Mesenchymal stem cell (in vitro differentiated cells and primary cell): ENCODE data around the gene AK9.

Source experiments
- DNase-seq: peaks from one replicate; pipeline ENCODE4 v3.0.0-alpha.2; 2013
- H2AFZ ChIP-seq: one replicate; pipeline ENCODE4 v1.6.1; 2013; ENCODE audit warnings: low read depth, mild to moderate bottlenecking, control low read depth, inconsistent platforms, low read length, moderate library complexity
- H2AK5ac ChIP-seq: 2 replicates; pipeline ENCODE4 v1.6.1; 2013; ENCODE audit warnings: low read length, moderate library complexity, mild to moderate bottlenecking, inconsistent platforms; ENCODE audit not compliant: severe bottlenecking
- H2BK120ac ChIP-seq: one replicate; pipeline ENCODE4 v1.6.1; 2013; ENCODE audit warnings: low read depth, mild to moderate bottlenecking, inconsistent platforms, low read length, moderate library complexity
- H2BK12ac ChIP-seq, 2 experiments: one replicate each; pipeline ENCODE4 v1.6.1; 2013; ENCODE audit warnings: inconsistent platforms in 2 of 2, low read length in 2 of 2, mild to moderate bottlenecking in 2 of 2, moderate library complexity in 2 of 2, control low read depth in 1 of 2
- H2BK15ac ChIP-seq: one replicate; pipeline ENCODE4 v1.6.1; 2013; ENCODE audit warnings: mild to moderate bottlenecking, low read depth, inconsistent platforms; ENCODE audit not compliant: poor library complexity, severe bottlenecking
- H2BK5ac ChIP-seq: 2 replicates; pipeline ENCODE4 v1.6.1; 2013; ENCODE audit warnings: low read depth, mild to moderate bottlenecking, low read length, control low read depth, inconsistent platforms; ENCODE audit not compliant: poor library complexity, severe bottlenecking
- H3K14ac ChIP-seq, 2 experiments: one replicate each; pipeline ENCODE4 v1.6.1; 2013; ENCODE audit warnings: inconsistent platforms in 2 of 2, low read length in 2 of 2, control low read depth in 1 of 2, mild to moderate bottlenecking in 1 of 2, moderate library complexity in 1 of 2
- H3K18ac ChIP-seq, 2 experiments: one replicate each; pipeline ENCODE4 v1.6.1; 2013; ENCODE audit warnings: inconsistent platforms in 2 of 2, low read length in 2 of 2, control low read depth in 1 of 2, low read depth in 1 of 2, mild to moderate bottlenecking in 1 of 2
- H3K23ac ChIP-seq, 2 experiments: one replicate each; pipeline ENCODE4 v1.6.1; 2013; ENCODE audit warnings: inconsistent platforms in 2 of 2, low read length in 2 of 2, mild to moderate bottlenecking in 2 of 2, moderate library complexity in 2 of 2, control low read depth in 1 of 2
- H3K27ac ChIP-seq: 2 replicates; pipeline ENCODE4 v1.5.1; 2013; ENCODE audit warnings: mild to moderate bottlenecking, moderate library complexity, low read length, control low read depth, inconsistent platforms; ENCODE audit not compliant: poor library complexity, severe bottlenecking
- H3K27me3 ChIP-seq, 2 experiments: 2 replicates each; pipeline versions ENCODE4 v1.6.1 to v1.7.0; 2013; ENCODE audit warnings: low read length in 2 of 2, mild to moderate bottlenecking in 2 of 2, moderate library complexity in 2 of 2, control low read depth in 1 of 2, inconsistent platforms in 1 of 2; ENCODE audit not compliant: control insufficient read depth in 1 of 2, insufficient read depth in 1 of 2
- H3K36me3 ChIP-seq, 2 experiments: 2 replicates each; pipeline versions ENCODE4 v1.6.1 to v1.7.0; 2013; ENCODE audit warnings: low read length in 2 of 2, control low read depth in 1 of 2, inconsistent platforms in 1 of 2, low read depth in 1 of 2, mild to moderate bottlenecking in 1 of 2; ENCODE audit not compliant: insufficient read depth in 2 of 2, control insufficient read depth in 1 of 2
- H3K4ac ChIP-seq, 2 experiments: one replicate each; pipeline ENCODE4 v1.6.1; 2013; ENCODE audit warnings: inconsistent platforms in 2 of 2, low read length in 2 of 2, mild to moderate bottlenecking in 2 of 2, moderate library complexity in 2 of 2, control low read depth in 1 of 2, low read depth in 1 of 2
- H3K4me1 ChIP-seq: 2 replicates; pipeline ENCODE4 v1.6.1; 2013; ENCODE audit warnings: low read depth, low read length, control low read depth; ENCODE audit not compliant: control insufficient read depth, insufficient read depth
- H3K4me2 ChIP-seq: 2 replicates; pipeline ENCODE4 v1.6.1; 2013; ENCODE audit warnings: low read length, mild to moderate bottlenecking, inconsistent platforms; ENCODE audit not compliant: poor library complexity, severe bottlenecking
- H3K4me3 ChIP-seq, 2 experiments: 2 replicates each; pipeline versions ENCODE4 v1.5.1 to v1.7.0; 2013; ENCODE audit warnings: low read length in 2 of 2, mild to moderate bottlenecking in 2 of 2, control low read depth in 1 of 2, low read depth in 1 of 2; ENCODE audit not compliant: insufficient read depth in 1 of 2
- H3K79me1 ChIP-seq: replicated peaks from 2 replicates; pipeline ENCODE4 v1.6.1; 2013; ENCODE audit warnings: mild to moderate bottlenecking, control low read depth, low read length, inconsistent platforms; ENCODE audit not compliant: poor library complexity, severe bottlenecking
- H3K9ac ChIP-seq: 2 replicates; pipeline ENCODE4 v1.7.0; 2013; ENCODE audit warnings: mild to moderate bottlenecking, low read length, moderate library complexity
- H3K9me3 ChIP-seq: 2 replicates; pipeline ENCODE4 v1.7.0; 2013; ENCODE audit warnings: mild to moderate bottlenecking, low read length; ENCODE audit not compliant: control insufficient read depth
- H4K8ac ChIP-seq: one replicate; pipeline ENCODE4 v1.6.1; 2013; ENCODE audit warnings: inconsistent platforms, mild to moderate bottlenecking, low read length, moderate library complexity
- H4K91ac ChIP-seq: one replicate; pipeline ENCODE4 v1.6.1; 2013; ENCODE audit warnings: mild to moderate bottlenecking, low read length, inconsistent platforms
- WGBS: methylation state at CpG from one replicate; pipeline ENCODE4 v1.1.7; 2013; ENCODE audit warnings: mixed read lengths; 5-methylcytosine and 5-hydroxymethylcytosine counted together

AK9 gene

DNA sequence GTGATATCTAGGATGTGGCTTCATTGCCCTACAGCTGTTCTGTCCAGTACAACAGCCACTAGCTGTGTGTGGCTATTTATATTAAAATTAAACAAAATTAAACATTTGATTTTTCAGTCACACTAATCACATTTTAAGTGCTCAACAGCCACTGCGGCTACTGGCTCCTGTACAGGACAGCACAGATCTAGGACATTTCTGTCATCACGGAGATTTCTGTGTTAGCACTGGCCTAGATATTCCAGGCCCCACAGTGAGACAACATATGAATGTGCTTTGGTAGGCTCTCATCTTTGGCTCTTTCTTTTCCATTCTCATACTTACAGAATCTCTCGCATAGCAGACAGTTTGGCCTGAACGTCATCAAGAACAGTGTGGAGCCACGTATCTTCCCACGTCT is 159.6 kb downstream of the AK9 start:
- Histone ChIP-seq H3K79me1 (no peaks in the 10 kb centered on the region), H4K8ac (no peak overlapping the region), H3K4me1 (no peaks in the 10 kb centered on the region), H3K4me2 (no peak overlapping the region), H2AFZ (no peak overlapping the region), H3K14ac (no peak overlapping the region), H3K27ac (no peak overlapping the region), H2BK5ac (no peak overlapping the region), H3K23ac (no peak overlapping the region), H2BK12ac (no peak overlapping the region), H4K91ac (no peak overlapping the region), H3K27me3 (peaks cover 0 to 7% of the 10 kb centered on the region in 2 experiments), H3K9ac (no peak overlapping the region), H2AK5ac (no peak overlapping the region), H3K36me3 (no peaks in the 10 kb centered on the region), H2BK120ac (peak overlapping the region; percentile 5), H2BK15ac (no peak overlapping the region), H3K4ac (no peak overlapping the region), H3K18ac (no peak overlapping the region), H3K9me3 (no peaks in the 10 kb centered on the region), H3K4me3 (no peak overlapping the region)
- WGBS, result 93% methylated on average over 6 of the region's 6 CpGs
- DNase-seq, result no peak

DNA sequence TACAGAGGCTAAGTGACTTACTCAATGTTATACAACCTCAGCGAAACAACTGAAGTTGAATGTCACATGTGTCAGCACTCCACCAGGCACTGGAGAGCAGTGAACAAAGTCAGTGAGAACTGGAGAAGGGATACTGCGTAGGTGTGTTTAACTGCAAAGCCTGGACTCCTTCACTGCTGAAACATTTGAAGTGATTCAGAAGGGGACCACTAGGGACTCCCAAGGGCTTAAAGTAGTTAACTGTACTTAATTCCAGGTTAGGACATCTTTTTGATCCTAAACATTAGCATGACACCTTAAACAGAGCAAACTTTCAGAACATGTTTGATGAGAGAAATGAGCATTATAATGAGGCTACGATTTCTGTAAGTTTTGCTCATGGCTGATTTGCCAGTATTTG is 163.0 kb downstream of the AK9 start:
- Histone ChIP-seq H3K4me2 (no peak overlapping the region), H3K4me1 (no peaks in the 10 kb centered on the region), H3K23ac (no peak overlapping the region), H3K14ac (no peak overlapping the region), H2BK120ac (no peak overlapping the region), H3K79me1 (no peaks in the 10 kb centered on the region), H3K36me3 (no peaks in the 10 kb centered on the region), H3K4ac (no peak overlapping the region), H3K9ac (no peak overlapping the region), H3K4me3 (no peak overlapping the region), H2BK5ac (no peak overlapping the region), H4K8ac (no peak overlapping the region), H3K9me3 (no peaks in the 10 kb centered on the region), H3K27me3 (peaks cover 0 to 7% of the 10 kb centered on the region in 2 experiments), H2AFZ (no peak overlapping the region), H4K91ac (no peak overlapping the region), H3K18ac (no peak overlapping the region), H3K27ac (no peak overlapping the region), H2BK12ac (no peak overlapping the region), H2BK15ac (no peak overlapping the region), H2AK5ac (no peak overlapping the region)
- DNase-seq, result peak; percentile 17
- 88% methylated on average over 3 of the region's 3 CpGs for WGBS

DNA sequence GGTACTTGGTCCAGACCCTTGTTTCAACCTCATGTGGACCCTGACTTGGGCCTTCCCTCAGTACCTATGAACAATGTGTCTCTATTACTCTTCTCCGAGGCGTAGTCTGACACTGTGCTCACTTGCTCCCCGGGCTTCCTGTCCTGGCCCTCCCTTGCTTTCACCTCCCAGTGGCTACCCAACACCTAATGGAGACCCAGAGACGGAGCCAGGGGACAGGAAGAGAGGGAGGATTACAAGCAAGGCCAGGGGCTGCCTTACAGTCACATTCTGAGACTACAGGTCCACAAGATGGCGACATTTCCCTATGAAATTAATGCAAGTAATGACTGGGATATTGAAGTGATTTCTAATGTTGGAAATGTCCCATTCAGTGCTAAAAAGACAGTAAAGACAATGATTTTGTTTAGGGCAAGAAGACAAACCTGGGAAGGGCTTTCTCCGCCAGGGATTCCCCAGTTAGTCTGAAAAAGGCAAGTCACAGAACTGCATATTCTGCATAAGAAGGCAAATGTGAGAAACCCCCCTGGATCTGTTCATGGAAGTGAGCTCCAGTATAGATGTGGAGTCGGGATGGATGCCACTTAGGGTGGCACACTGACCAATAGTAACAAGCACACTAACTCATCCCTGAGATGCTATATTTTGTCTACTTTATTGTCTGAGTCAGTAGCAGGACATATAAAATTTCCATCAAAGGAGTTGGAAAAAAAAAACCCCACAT is 163.9 kb downstream of the AK9 start:
- Histone ChIP-seq H3K18ac (no peak overlapping the region), H3K23ac (no peak overlapping the region), H3K4me3 (no peak overlapping the region), H2AFZ (no peak overlapping the region), H3K4me2 (no peak overlapping the region), H2BK5ac (no peak overlapping the region), H3K36me3 (no peaks in the 10 kb centered on the region), H2BK15ac (no peak overlapping the region), H3K4me1 (no peaks in the 10 kb centered on the region), H4K91ac (no peak overlapping the region), H3K79me1 (no peaks in the 10 kb centered on the region), H2BK120ac (no peak overlapping the region), H3K9me3 (no peaks in the 10 kb centered on the region), H3K27me3 (peaks cover 0 to 7% of the 10 kb centered on the region in 2 experiments), H3K4ac (no peak overlapping the region), H2AK5ac (no peak overlapping the region), H3K14ac (no peak overlapping the region), H3K27ac (no peak overlapping the region), H2BK12ac (no peak overlapping the region), H4K8ac (no peak overlapping the region), H3K9ac (peak overlapping the region; percentile 35)
- peak; percentile 70 for DNase-seq
- WGBS, result 56% methylated on average over 5 of the region's 7 CpGs

DNA sequence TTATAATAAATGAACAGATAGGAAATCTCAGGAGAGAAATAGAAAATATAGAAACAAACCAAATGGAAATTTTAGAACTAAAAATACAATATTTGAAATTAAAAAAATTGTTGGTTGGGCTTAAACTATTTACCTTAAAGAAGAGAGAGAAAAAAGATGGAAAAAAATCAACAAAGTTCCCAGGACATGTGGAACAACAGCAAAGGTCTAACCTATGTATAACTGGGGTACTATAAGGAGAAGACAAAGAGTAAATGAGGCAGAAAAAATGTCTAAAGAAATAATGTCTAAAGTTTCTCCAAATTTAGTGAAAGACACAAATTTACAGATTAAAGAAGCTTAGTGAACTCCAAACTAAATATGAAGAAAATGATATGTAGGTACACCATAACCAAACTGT is 166.9 kb downstream of the AK9 start:
- Histone ChIP-seq H4K8ac (no peak overlapping the region), H3K27me3 (no peaks in the 10 kb centered on the region), H3K18ac (no peak overlapping the region), H2BK5ac (no peak overlapping the region), H3K4me1 (no peaks in the 10 kb centered on the region), H3K9me3 (no peaks in the 10 kb centered on the region), H2BK12ac (no peak overlapping the region), H3K79me1 (no peaks in the 10 kb centered on the region), H3K23ac (no peak overlapping the region), H2AFZ (no peak overlapping the region), H3K9ac (no peak overlapping the region), H3K36me3 (no peaks in the 10 kb centered on the region), H3K4ac (no peak overlapping the region), H3K27ac (no peak overlapping the region), H4K91ac (no peak overlapping the region), H3K4me2 (no peak overlapping the region), H2BK15ac (no peak overlapping the region), H2AK5ac (no peak overlapping the region), H3K14ac (no peak overlapping the region), H2BK120ac (no peak overlapping the region), H3K4me3 (no peak overlapping the region)
- DNase-seq, result no peak
